HepG2 (cell line): Measurements from ENCODE around the gene PEF1. TPM values are rescaled to one million over a fixed set of nuclear protein-coding genes. Genes with fewer than 3 reads are reported as not detected.

ENCODE experiments used
- FOXA3 ChIP-seq: IDR thresholded peaks from 2 replicates; pipeline ENCODE4 v1.6.1; 2016; ENCODE audit warnings: missing genetic modification reagents, missing compliant biosample characterization
- HHEX ChIP-seq: IDR thresholded peaks from 2 replicates; pipeline ENCODE4 v1.6.1; 2016; ENCODE audit warnings: control low read depth
- KDM5B ChIP-seq: sonication (generic); formaldehyde crosslinking; IDR thresholded peaks from 2 replicates; pipeline ENCODE4 v1.4.0; 2020; ENCODE audit warnings: missing genetic modification reagents, mild to moderate bottlenecking, borderline replicate concordance
- MBNL3 ChIP-seq: fragments of 250-450 bp; sonication (Bioruptor Pico); conservative IDR thresholded peaks from 2 replicates; pipeline ENCODE4 v1.8.0; 2022; ENCODE audit warnings: mild to moderate bottlenecking, inconsistent platforms
- SMC3 ChIP-seq: IDR thresholded peaks from 2 replicates; pipeline ENCODE4 v1.6.1; 2011; ENCODE audit warnings: low read length, improper control_type of control experiment
- SRSF4 ChIP-seq: fragments of 200-400 bp; formaldehyde crosslinking; IDR thresholded peaks from one replicate; pipeline ENCODE4 v1.6.1; 2018; ENCODE audit warnings: mild to moderate bottlenecking, low read depth, low read length, moderate library complexity; ENCODE audit not compliant: poor library complexity, severe bottlenecking
- STAG1 ChIP-seq: sonication (generic); formaldehyde crosslinking; IDR thresholded peaks from 2 replicates; pipeline ENCODE4 v1.4.0; 2020; ENCODE audit warnings: missing genetic modification reagents
- ZFX ChIP-seq: sonication (generic); formaldehyde crosslinking; IDR thresholded peaks from 2 replicates; pipeline ENCODE4 v1.4.0; 2020; ENCODE audit warnings: mild to moderate bottlenecking, low read depth, missing genetic modification reagents, moderate library complexity
- ZFY ChIP-seq: sonication (generic); formaldehyde crosslinking; IDR thresholded peaks from 2 replicates; pipeline ENCODE4 v1.4.0; 2020; ENCODE audit warnings: missing genetic modification reagents
- ZHX1 ChIP-seq: sonication (generic); formaldehyde crosslinking; IDR thresholded peaks from 2 replicates; pipeline ENCODE4 v1.8.1; 2022; ENCODE audit warnings: low read depth, mild to moderate bottlenecking, missing genetic modification reagents
- ZNF281 ChIP-seq: sonication (generic); formaldehyde crosslinking; IDR thresholded peaks from 2 replicates; pipeline ENCODE4 v1.4.0; 2020; ENCODE audit warnings: missing genetic modification reagents, borderline replicate concordance
- ZNF678 ChIP-seq: sonication (generic); formaldehyde crosslinking; IDR thresholded peaks from 2 replicates; pipeline ENCODE4 v1.4.0; 2020; ENCODE audit warnings: mild to moderate bottlenecking, missing genetic modification reagents
- polyA plus RNA-seq, 8 experiments: library from polyadenylated mRNA; depleted of rRNA in 3 of 8; stranded (reverse) in 7 of 8; unstranded in 1 of 8; fragments of >200 nt; fragmentation: Illumina TruSeq in 4 of 8; extraction: Trizol in 4 of 8; gene quantifications; 2 replicates each; pipeline versions ENCODE4 v1.2.1 to v1.2.3, GENCODE V29; 2011 to 2016; ENCODE audit warnings: low read depth in 4 of 8, missing spikeins in 1 of 8, mixed read lengths in 1 of 8; ENCODE audit not compliant: insufficient read depth in 1 of 8
- total RNA-seq, 5 experiments: library from RNA; depleted of rRNA; stranded (reverse); fragments of >200 nt; fragmentation: Illumina TruSeq; extraction: Trizol; gene quantifications; 2 replicates each; pipeline ENCODE4 v1.2.3, GENCODE V29; 2016; ENCODE audit warnings: low read depth in 1 of 5

Gene PEF1
- total and polyA plus RNA-seq, 2 of the 13 experiments (the other 11 are each of a cell fraction or from before 2014, with no cell fraction given), result 57.1 to 57.8 TPM

GRCh38 chr1:31633117-31633516 lies 11.6 kb downstream of the PEF1 start (continued):
- no peak for TF ChIP-seq ZHX1
- TF ChIP-seq KDM5B (CRISPR knock-in tag), result no peak
- TF ChIP-seq SMC3, result peak; percentile 8; the same call in 1 of the 2 replicates
- no peak for TF ChIP-seq MBNL3 (CRISPR knock-in tag)
- TF ChIP-seq FOXA3, result no peak
- TF ChIP-seq HHEX, result no peak
- TF ChIP-seq ZFX (CRISPR knock-in tag), result peak; percentile 69; the same call in 1 of the 2 replicates
- peak; percentile 19; the same call in 1 of the 2 replicates for TF ChIP-seq STAG1
- no peak for TF ChIP-seq SRSF4
- no peak for TF ChIP-seq ZNF281
- TF ChIP-seq ZFY (CRISPR knock-in tag), result peak; percentile 34; the same call in 1 of the 2 replicates
- no peak for TF ChIP-seq ZNF678 (CRISPR knock-in tag)
